Esophagus (tissue), 2 donors: ENCODE results near the gene SERPINF2. TPM values are rescaled to one million over a fixed set of nuclear protein-coding genes. Genes with fewer than 3 reads are reported as not detected.
A peak's percentile ranks its signal among the peaks of the same experiment; 100 is the strongest.
"Not testable (repeated sequence)": the region's sequence is repeated elsewhere in the genome, so short reads cannot be mapped to it uniquely, and the experiment has no call there.

Experiments used
- H3K27ac ChIP-seq, 2 donors: one replicate each; pipeline ENCODE4 v1.5.1; 2013; ENCODE audit warnings: low read depth in 2 of 2, mild to moderate bottlenecking in 2 of 2, inconsistent platforms in 1 of 2, low read length in 1 of 2, moderate library complexity in 1 of 2
- H3K27me3 ChIP-seq, 2 donors: one replicate each; pipeline ENCODE4 v1.6.1; 2013; ENCODE audit warnings: low read length in 2 of 2, control low read depth in 1 of 2, mild to moderate bottlenecking in 1 of 2; ENCODE audit not compliant: insufficient read depth in 2 of 2, control insufficient read depth in 1 of 2
- H3K36me3 ChIP-seq, 2 donors: one replicate each; pipeline ENCODE4 v1.6.1; 2013; ENCODE audit warnings: low read length in 1 of 2; ENCODE audit not compliant: control insufficient read depth in 2 of 2, insufficient read depth in 2 of 2
- H3K4me1 ChIP-seq, 2 donors: one replicate each; pipeline ENCODE4 v1.6.1; 2013; ENCODE audit warnings: low read length in 1 of 2; ENCODE audit not compliant: control insufficient read depth in 2 of 2, insufficient read depth in 2 of 2
- H3K4me3 ChIP-seq, 2 donors: one replicate each; pipeline ENCODE4 v1.5.1; 2013; ENCODE audit warnings: low read length in 2 of 2, mild to moderate bottlenecking in 2 of 2, low read depth in 1 of 2, moderate library complexity in 1 of 2
- H3K9me3 ChIP-seq, 2 donors: one replicate each; pipeline ENCODE4 v1.6.1; 2013; ENCODE audit warnings: mild to moderate bottlenecking in 2 of 2, low read depth in 1 of 2, low read length in 1 of 2, moderate library complexity in 1 of 2; ENCODE audit not compliant: control insufficient read depth in 2 of 2, insufficient read depth in 1 of 2
- WGBS, 2 donors: extraction: QIAGEN DNeasy Blood & Tissue Kit; methylation state at CpG; one replicate each; pipeline ENCODE4 v1.1.7; 2013; 5-methylcytosine and 5-hydroxymethylcytosine counted together
- polyA plus RNA-seq, 2 donors: library from polyadenylated mRNA; stranded (reverse); fragments of 200-250 nt; gene quantifications; one replicate each; pipeline ENCODE4 v1.2.3, GENCODE V29; 2013
- donor health status: healthy with polysubstance abuse.
- donor health status: Bipolar disorder and iron deficiency.

SERPINF2 gene
- polyA plus RNA-seq, 2 donors: 1.9 to 2.9 TPM

- H3K27ac ChIP-seq: peak overlapping the region in 1 of 2 donors; percentile 36
- 63 to 73% methylated on average over 3 of the region's 3 CpGs for WGBS, 2 donors
- peaks cover 0 to 8% of the 10 kb centered on the region in 2 donors for H3K36me3 ChIP-seq
- H3K27me3 ChIP-seq: no peaks in the 10 kb centered on the region
- H3K4me3 ChIP-seq: no peak overlapping the region
- no peaks in the 10 kb centered on the region for H3K4me1 ChIP-seq
- no peaks in the 10 kb centered on the region for H3K9me3 ChIP-seq
Measured at GRCh38 chr17:1797323-1797722, 54.7 kb downstream of the SERPINF2 start.

DNA sequence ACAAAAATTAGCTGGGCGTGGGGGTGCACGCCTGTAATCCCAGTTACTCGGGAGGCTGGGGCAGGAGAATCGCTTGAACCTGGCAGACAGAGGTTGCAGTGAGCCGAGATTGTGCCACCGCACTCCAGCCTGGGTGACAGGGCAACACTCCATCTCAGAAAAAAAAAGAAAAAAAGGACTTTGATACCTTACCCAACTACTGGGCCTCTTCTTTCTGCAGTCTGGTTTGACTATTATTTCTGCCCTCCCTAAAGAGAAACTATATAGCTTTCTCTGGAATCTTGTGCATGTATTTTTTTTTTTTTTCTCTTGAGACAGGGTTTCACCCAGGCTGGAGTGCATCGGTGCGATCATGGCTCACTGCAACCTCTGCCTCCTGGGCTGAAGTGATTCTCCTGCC lies 55.2 kb downstream of the SERPINF2 start:
- not testable (repeated sequence) for H3K9me3 ChIP-seq, H3K27ac ChIP-seq, H3K4me1 ChIP-seq, H3K27me3 ChIP-seq, H3K36me3 ChIP-seq, H3K4me3 ChIP-seq
- 92 to 97% methylated on average over 8 of the region's 8 CpGs for WGBS, 2 donors

GRCh38 chr17:1800240-1800639 lies 57.6 kb downstream of the SERPINF2 start:
- no peaks in the 10 kb centered on the region for H3K27me3 ChIP-seq
- WGBS, 2 donors: 90 to 95% methylated on average over 7 of the region's 7 CpGs
- no peaks in the 10 kb centered on the region for H3K4me1 ChIP-seq
- peaks cover 0 to 15% of the 10 kb centered on the region in 2 donors for H3K36me3 ChIP-seq
- H3K27ac ChIP-seq: no peak overlapping the region
- H3K9me3 ChIP-seq: no peaks in the 10 kb centered on the region
- no peak overlapping the region for H3K4me3 ChIP-seq

- WGBS, 2 donors: 76 to 82% methylated on average over 4 of the region's 4 CpGs
- peaks cover 0 to 15% of the 10 kb centered on the region in 2 donors for H3K36me3 ChIP-seq
- no peak overlapping the region for H3K4me3 ChIP-seq
- no peak overlapping the region for H3K27ac ChIP-seq
- no peaks in the 10 kb centered on the region for H3K4me1 ChIP-seq
- H3K27me3 ChIP-seq: no peaks in the 10 kb centered on the region
- no peaks in the 10 kb centered on the region for H3K9me3 ChIP-seq
Measured at GRCh38 chr17:1800712-1801111, 58.0 kb downstream of the SERPINF2 start.

- 92 to 93% methylated on average over 1 of the region's 1 CpG for WGBS, 2 donors
- H3K36me3 ChIP-seq: peaks cover 0 to 15% of the 10 kb centered on the region in 2 donors
Measured at GRCh38 chr17:1802429-1802828, 59.8 kb downstream of the SERPINF2 start.

DNA sequence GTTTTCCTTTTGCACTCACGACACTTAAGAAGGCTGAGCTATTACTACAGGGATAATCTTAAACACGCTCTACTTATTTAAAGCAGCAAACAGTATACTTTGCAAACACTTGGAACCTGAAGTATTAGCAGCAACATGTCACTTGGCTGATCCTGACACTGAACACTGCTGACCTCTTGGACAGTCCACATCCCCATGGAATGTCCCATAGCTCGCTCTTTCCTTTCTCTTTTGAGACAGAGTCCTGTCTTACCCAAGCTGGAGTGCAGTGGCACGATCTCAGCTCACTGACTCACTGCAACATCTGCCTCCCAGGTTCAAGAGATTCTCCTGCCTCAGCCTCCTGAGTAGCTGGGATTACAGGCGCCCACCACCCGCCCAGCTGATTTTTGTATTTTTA lies 60.6 kb downstream of the SERPINF2 start:
- Histone ChIP-seq H3K9me3 (no peaks in the 10 kb centered on the region), H3K27ac (no peak overlapping the region), H3K4me3 (no peak overlapping the region), H3K4me1 (no peaks in the 10 kb centered on the region), H3K36me3 (peaks cover 0 to 15% of the 10 kb centered on the region in 2 donors), H3K27me3 (no peaks in the 10 kb centered on the region)
- WGBS, 2 donors: 94 to 96% methylated on average over 6 of the region's 6 CpGs

More at GRCh38 chr17:1802429-1802828, 59.8 kb downstream of the SERPINF2 start:
- no peaks in the 10 kb centered on the region for H3K4me1 ChIP-seq
- no peak overlapping the region for H3K4me3 ChIP-seq
- H3K27me3 ChIP-seq: no peaks in the 10 kb centered on the region
- H3K9me3 ChIP-seq: no peaks in the 10 kb centered on the region
- H3K27ac ChIP-seq: no peak overlapping the region

Other genes with a start within 250 kb of the SERPINF2 start
- gene INPP5K, start 226.3 kb upstream of the SERPINF2 start, polyA plus RNA-seq: 10 to 100 TPM; 16.1 to 19.5 TPM
- 10 to 100 TPM; 16.5 to 36.7 TPM for gene PITPNA, start 180.1 kb upstream of the SERPINF2 start, polyA plus RNA-seq
- 1 to 10 TPM; 2.1 to 2.2 TPM for gene SLC43A2, start 114.0 kb upstream of the SERPINF2 start, polyA plus RNA-seq
- 1 to 10 TPM; 2.8 TPM for gene SCARF1, start 97.1 kb upstream of the SERPINF2 start, polyA plus RNA-seq
- 1 to 10 TPM; 4.6 to 6.0 TPM for gene RILP, start 93.0 kb upstream of the SERPINF2 start, polyA plus RNA-seq
- gene PRPF8, start 58.0 kb upstream of the SERPINF2 start, polyA plus RNA-seq: 10 to 100 TPM; 74.5 to 82.1 TPM
- gene TLCD2, start 32.5 kb upstream of the SERPINF2 start, polyA plus RNA-seq: 1 to 10 TPM; 3.6 to 3.8 TPM
- gene WDR81, start 18.2 kb upstream of the SERPINF2 start, polyA plus RNA-seq: 10 to 100 TPM in 1 of 2 donors, 1 to 10 TPM in 1; 8.5 to 10.7 TPM
- gene SERPINF1, start 19.2 kb downstream of the SERPINF2 start, polyA plus RNA-seq: 10 to 100 TPM; 49.0 to 56.7 TPM
- gene SMYD4, start 87.0 kb downstream of the SERPINF2 start, polyA plus RNA-seq: 1 to 10 TPM; 2.1 to 4.0 TPM
- gene RPA1, start 87.1 kb downstream of the SERPINF2 start, polyA plus RNA-seq: 10 to 100 TPM in 1 of 2 donors, 1 to 10 TPM in 1; 8.6 to 33.7 TPM